K562 (cell line): Measurements from ENCODE around the gene PGPEP1. TPM values are rescaled to one million over a fixed set of nuclear protein-coding genes. Genes with fewer than 3 reads are reported as not detected.

ENCODE experiments used
- E2F3 ChIP-seq: fragments of 250-450 bp; sonication (Bioruptor Pico); IDR thresholded peaks from 2 replicates; pipeline ENCODE4 v1.4.0; 2020; ENCODE audit warnings: mild to moderate bottlenecking
- HDAC3 ChIP-seq: fragments of 450-650 bp; IDR thresholded peaks from 2 replicates; pipeline ENCODE4 v1.6.1; 2018; ENCODE audit warnings: borderline replicate concordance, mild to moderate bottlenecking, moderate library complexity; ENCODE audit not compliant: partially characterized antibody
- HDAC8 ChIP-seq: fragments of 450-650 bp; IDR thresholded peaks from 2 replicates; pipeline ENCODE4 v1.6.1; 2016; ENCODE audit warnings: mild to moderate bottlenecking, missing genetic modification characterization, moderate library complexity, missing compliant biosample characterization
- KDM4B ChIP-seq, 2 experiments: fragments of 450-650 bp in 1 of 2; sonication (generic) in 1 of 2; IDR thresholded peaks; 2 replicates each; pipeline ENCODE4 v1.6.1; 2016 to 2017; ENCODE audit warnings: borderline replicate concordance in 2 of 2, antibody characterized with exemption in 1 of 2, low read depth in 1 of 2, mild to moderate bottlenecking in 1 of 2
- NEUROD1 ChIP-seq: fragments of 150-350 bp; IDR thresholded peaks from 2 replicates; pipeline ENCODE4 v1.6.1; 2014; ENCODE audit warnings: borderline replicate concordance, low read length, low read depth; ENCODE audit not compliant: partially characterized antibody
- PTBP1 ChIP-seq: fragments of 200-400 bp; formaldehyde crosslinking; IDR thresholded peaks from 2 replicates; pipeline ENCODE4 v1.6.1; 2017; ENCODE audit warnings: low read depth, low read length
- SAFB ChIP-seq: fragments of 200-400 bp; formaldehyde crosslinking; IDR thresholded peaks from 2 replicates; pipeline ENCODE4 v1.6.1; 2017; ENCODE audit warnings: low read depth, low read length, borderline replicate concordance
- SRSF7 ChIP-seq: fragments of 200-400 bp; formaldehyde crosslinking; optimal IDR thresholded peaks from 2 replicates; pipeline ENCODE3; 2017; ENCODE audit warnings: mild to moderate bottlenecking, low read depth, low read length
- TEAD4 ChIP-seq, 2 experiments: sonication (generic) in 1 of 2; formaldehyde crosslinking in 1 of 2; IDR thresholded peaks; 2 replicates each; pipeline versions ENCODE4 v1.6.1 to v1.8.0; 2012 to 2022; ENCODE audit warnings: borderline replicate concordance in 1 of 2, inconsistent platforms in 1 of 2, low read length in 1 of 2, mild to moderate bottlenecking in 1 of 2, missing genetic modification reagents in 1 of 2
- ZNF146 ChIP-seq: IDR thresholded peaks from one replicate; pipeline ENCODE4 v1.6.1; 2018; ENCODE audit warnings: missing compliant biosample characterization; ENCODE audit not compliant: unreplicated experiment
- ZNF165 ChIP-seq: fragments of 250-450 bp; sonication (Bioruptor Pico); IDR thresholded peaks from 2 replicates; pipeline ENCODE4 v1.4.0; 2020; ENCODE audit warnings: borderline replicate concordance
- ZNF253 ChIP-seq: fragments of 250-450 bp; sonication (Bioruptor Pico); conservative IDR thresholded peaks from 2 replicates; pipeline ENCODE4 v1.6.1; 2021; ENCODE audit warnings: mild to moderate bottlenecking
- ZNF583 ChIP-seq: fragments of 250-450 bp; sonication (Bioruptor Pico); IDR thresholded peaks from 2 replicates; pipeline ENCODE4 v1.4.0; 2020
- ZNF699 ChIP-seq: fragments of 250-450 bp; sonication (Bioruptor Pico); IDR thresholded peaks from 2 replicates; pipeline ENCODE4 v1.8.0; 2021; ENCODE audit warnings: mild to moderate bottlenecking, moderate library complexity; ENCODE audit not compliant: insufficient replicate concordance
- polyA plus RNA-seq, 8 experiments: library from polyadenylated mRNA; depleted of rRNA in 4 of 8; stranded (reverse) in 5 of 8; unstranded in 3 of 8; fragments of >200 nt; fragmentation: Nextera tagmentation in 2 of 8; fragmentation: Illumina TruSeq in 1 of 8; extraction: Ambion mirVana in 2 of 8; extraction: Trizol in 1 of 8; gene quantifications; 2 replicates each; pipeline versions ENCODE4 v1.2.1 to v1.2.3, GENCODE V29; 2011 to 2014; ENCODE audit warnings: inconsistent platforms in 1 of 8, missing spikeins in 1 of 8
- total RNA-seq, 7 experiments: library from RNA; depleted of rRNA in 6 of 7; stranded (reverse); fragments of >200 nt in 6 of 7; fragmentation: Illumina TruSeq in 2 of 7; extraction: Trizol in 2 of 7; gene quantifications; 2 replicates each; pipeline versions ENCODE4 v1.2.1 to v1.2.3, GENCODE V29; 2011 to 2021; ENCODE audit warnings: low replicate concordance in 1 of 7
- TF ChIP-seq, protein P1 (sequence below): fragments of 450-650 bp; IDR thresholded peaks from 2 replicates; pipeline ENCODE4 v1.6.1; 2016; ENCODE audit warnings: borderline replicate concordance
- TF ChIP-seq, protein P2 (sequence below): fragments of 450-650 bp; IDR thresholded peaks from 2 replicates; pipeline ENCODE4 v1.7.1; 2018; ENCODE audit warnings: mild to moderate bottlenecking, low read depth; ENCODE audit not compliant: partially characterized antibody
- TF ChIP-seq, protein P3 (sequence below): fragments of 250-450 bp; sonication (Bioruptor Pico); IDR thresholded peaks from 2 replicates; pipeline ENCODE4 v1.9.0; 2021; ENCODE audit warnings: mild to moderate bottlenecking
- TF ChIP-seq, protein P4 (sequence below): fragments of 250-450 bp; sonication (Bioruptor Pico); IDR thresholded peaks from 2 replicates; pipeline ENCODE4 v1.4.0; 2020; ENCODE audit warnings: mild to moderate bottlenecking
- TF ChIP-seq, protein P5 (sequence below): fragments of 250-450 bp; sonication (Bioruptor Pico); IDR thresholded peaks from 2 replicates; pipeline ENCODE4 v1.4.0; 2020

Gene PGPEP1
- total and polyA plus RNA-seq, 9 of the 15 experiments (the other 6 are each of a cell fraction or from before 2014, with no cell fraction given), result 10.0 to 69.6 (median 33.5) TPM

DNA sequence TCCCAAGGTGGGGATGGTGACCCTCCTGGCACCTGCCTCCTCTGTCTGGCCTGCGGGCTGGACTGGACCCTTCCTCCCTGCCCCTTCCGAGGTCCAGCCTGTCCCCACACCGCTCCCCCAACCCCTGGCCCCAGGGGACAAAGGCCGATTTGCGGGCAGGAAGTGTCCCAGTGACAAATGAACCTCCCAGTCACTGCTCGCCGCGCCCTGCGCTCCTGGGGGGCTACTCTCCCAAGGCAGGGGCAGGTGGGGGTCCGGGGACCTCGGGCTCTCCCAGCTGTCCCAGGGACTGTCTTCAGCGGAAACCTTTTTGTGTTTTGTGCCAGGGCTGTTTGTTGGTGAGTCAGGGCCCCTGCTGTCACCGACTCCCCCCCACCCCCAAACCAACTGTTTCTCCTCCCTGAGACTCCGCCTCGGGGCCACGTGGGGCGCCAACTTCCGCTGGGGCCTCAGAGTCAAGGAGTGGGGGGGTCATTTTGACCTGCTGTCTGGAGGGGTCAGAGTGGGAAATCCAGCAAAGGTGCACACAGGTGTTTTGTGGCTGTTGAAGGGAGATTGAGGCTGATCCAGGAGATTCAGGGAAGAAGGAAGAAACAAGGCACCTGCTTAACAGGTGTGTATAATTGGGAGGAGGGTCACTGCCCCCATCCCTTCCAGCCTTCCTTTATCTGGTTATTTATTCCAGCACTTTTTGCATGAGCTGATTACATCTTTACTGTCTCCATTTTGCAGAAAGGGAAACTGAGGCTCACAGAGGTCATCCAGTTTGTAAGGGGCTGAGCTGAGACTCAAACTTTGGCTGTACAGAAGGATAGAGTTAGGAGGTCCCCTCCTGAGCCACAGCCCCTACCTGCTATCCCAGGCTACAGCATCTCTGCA, 831 bp downstream of the PGPEP1 start (continued):
- TF ChIP-seq KDM4B (IDR thresholded peaks at IDR 0.05; ENCODE audit: borderline replicate concordance in 2 of 2, low read depth in 1 of 2) (peak in 1 of 2 experiments; percentile 89; a peak in 1 of 4 replicates), ZNF146 (CRISPR knock-in tag) (no peak), TEAD4 (IDR thresholded peaks at IDR 0.05; ENCODE audit: low read length) (no peak), TEAD4 (CRISPR knock-in tag; IDR thresholded peaks at IDR 0.05; ENCODE audit: borderline replicate concordance) (no peak), SRSF7 (no peak), E2F3 (CRISPR knock-in tag) (no peak), ZNF165 (CRISPR knock-in tag) (no peak), HDAC8 (tag) (no peak), ZNF583 (CRISPR knock-in tag) (no peak), NEUROD1 (peak; percentile 58), HDAC3 (peak; percentile 25), SAFB (no peak), ZNF253 (CRISPR knock-in tag) (no peak), PTBP1 (no peak), ZNF699 (no peak)
- TF ChIP-seq, protein P1, sequence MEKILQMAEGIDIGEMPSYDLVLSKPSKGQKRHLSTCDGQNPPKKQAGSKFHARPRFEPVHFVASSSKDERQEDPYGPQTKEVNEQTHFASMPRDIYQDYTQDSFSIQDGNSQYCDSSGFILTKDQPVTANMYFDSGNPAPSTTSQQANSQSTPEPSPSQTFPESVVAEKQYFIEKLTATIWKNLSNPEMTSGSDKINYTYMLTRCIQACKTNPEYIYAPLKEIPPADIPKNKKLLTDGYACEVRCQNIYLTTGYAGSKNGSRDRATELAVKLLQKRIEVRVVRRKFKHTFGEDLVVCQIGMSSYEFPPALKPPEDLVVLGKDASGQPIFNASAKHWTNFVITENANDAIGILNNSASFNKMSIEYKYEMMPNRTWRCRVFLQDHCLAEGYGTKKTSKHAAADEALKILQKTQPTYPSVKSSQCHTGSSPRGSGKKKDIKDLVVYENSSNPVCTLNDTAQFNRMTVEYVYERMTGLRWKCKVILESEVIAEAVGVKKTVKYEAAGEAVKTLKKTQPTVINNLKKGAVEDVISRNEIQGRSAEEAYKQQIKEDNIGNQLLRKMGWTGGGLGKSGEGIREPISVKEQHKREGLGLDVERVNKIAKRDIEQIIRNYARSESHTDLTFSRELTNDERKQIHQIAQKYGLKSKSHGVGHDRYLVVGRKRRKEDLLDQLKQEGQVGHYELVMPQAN, result peak; percentile 84
- TF ChIP-seq, protein P2, sequence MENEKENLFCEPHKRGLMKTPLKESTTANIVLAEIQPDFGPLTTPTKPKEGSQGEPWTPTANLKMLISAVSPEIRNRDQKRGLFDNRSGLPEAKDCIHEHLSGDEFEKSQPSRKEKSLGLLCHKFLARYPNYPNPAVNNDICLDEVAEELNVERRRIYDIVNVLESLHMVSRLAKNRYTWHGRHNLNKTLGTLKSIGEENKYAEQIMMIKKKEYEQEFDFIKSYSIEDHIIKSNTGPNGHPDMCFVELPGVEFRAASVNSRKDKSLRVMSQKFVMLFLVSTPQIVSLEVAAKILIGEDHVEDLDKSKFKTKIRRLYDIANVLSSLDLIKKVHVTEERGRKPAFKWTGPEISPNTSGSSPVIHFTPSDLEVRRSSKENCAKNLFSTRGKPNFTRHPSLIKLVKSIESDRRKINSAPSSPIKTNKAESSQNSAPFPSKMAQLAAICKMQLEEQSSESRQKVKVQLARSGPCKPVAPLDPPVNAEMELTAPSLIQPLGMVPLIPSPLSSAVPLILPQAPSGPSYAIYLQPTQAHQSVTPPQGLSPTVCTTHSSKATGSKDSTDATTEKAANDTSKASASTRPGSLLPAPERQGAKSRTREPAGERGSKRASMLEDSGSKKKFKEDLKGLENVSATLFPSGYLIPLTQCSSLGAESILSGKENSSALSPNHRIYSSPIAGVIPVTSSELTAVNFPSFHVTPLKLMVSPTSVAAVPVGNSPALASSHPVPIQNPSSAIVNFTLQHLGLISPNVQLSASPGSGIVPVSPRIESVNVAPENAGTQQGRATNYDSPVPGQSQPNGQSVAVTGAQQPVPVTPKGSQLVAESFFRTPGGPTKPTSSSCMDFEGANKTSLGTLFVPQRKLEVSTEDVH, result no peak
- TF ChIP-seq, protein P3, sequence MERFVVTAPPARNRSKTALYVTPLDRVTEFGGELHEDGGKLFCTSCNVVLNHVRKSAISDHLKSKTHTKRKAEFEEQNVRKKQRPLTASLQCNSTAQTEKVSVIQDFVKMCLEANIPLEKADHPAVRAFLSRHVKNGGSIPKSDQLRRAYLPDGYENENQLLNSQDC (CRISPR knock-in tag), result no peak
- TF ChIP-seq, protein P4, sequence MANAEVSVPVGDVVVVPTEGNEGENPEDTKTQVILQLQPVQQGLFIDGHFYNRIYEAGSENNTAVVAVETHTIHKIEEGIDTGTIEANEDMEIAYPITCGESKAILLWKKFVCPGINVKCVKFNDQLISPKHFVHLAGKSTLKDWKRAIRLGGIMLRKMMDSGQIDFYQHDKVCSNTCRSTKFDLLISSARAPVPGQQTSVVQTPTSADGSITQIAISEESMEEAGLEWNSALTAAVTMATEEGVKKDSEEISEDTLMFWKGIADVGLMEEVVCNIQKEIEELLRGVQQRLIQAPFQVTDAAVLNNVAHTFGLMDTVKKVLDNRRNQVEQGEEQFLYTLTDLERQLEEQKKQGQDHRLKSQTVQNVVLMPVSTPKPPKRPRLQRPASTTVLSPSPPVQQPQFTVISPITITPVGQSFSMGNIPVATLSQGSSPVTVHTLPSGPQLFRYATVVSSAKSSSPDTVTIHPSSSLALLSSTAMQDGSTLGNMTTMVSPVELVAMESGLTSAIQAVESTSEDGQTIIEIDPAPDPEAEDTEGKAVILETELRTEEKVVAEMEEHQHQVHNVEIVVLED (CRISPR knock-in tag), result no peak
- TF ChIP-seq, protein P5, sequence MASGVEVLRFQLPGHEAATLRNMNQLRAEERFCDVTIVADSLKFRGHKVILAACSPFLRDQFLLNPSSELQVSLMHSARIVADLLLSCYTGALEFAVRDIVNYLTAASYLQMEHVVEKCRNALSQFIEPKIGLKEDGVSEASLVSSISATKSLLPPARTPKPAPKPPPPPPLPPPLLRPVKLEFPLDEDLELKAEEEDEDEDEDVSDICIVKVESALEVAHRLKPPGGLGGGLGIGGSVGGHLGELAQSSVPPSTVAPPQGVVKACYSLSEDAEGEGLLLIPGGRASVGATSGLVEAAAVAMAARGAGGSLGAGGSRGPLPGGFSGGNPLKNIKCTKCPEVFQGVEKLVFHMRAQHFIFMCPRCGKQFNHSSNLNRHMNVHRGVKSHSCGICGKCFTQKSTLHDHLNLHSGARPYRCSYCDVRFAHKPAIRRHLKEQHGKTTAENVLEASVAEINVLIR (CRISPR knock-in tag), result no peak
